ENCODE results near the gene SF1. TPM values are rescaled to one million over a fixed set of nuclear protein-coding genes. Genes with fewer than 3 reads are reported as not detected.

The SF1 gene
- total and polyA plus RNA-seq, 9 of the 15 experiments (the other 6 are each of a cell fraction or from before 2014, with no cell fraction given): 13.1 to 334 (median 111) TPM

- no peak overlapping the region for H3K9ac ChIP-seq (ENCODE audit: insufficient read depth in 1 of 2, low read depth in 2 of 2, low read length in 2 of 2)
- H3K27me3 ChIP-seq (ENCODE audit: control insufficient read depth in 2 of 2, insufficient read depth in 2 of 2, low read length in 2 of 2): peaks cover 37 to 68% of the 10 kb centered on the region in 2 experiments
- BruUV-seq (replicated peaks): no TSS peak
- ChIA-PET POLR2A (interaction anchor here (0.5 kb wide), 1 partner anchor 112 kb away, joined by 3 read pairs; no protein-coding TSS in a partner anchor), CTCF (ENCODE audit: low intra/inter-chr PET ratio) (no interaction called here)
- no peaks in the 10 kb centered on the region for H3K9me3 ChIP-seq (replicated peaks; ENCODE audit: control insufficient read depth, insufficient read depth, low read depth, low read length)
- ATAC-seq (no peak), FAIRE-seq (no peak), DNase-seq (ENCODE audit: extremely low read depth in 1 of 4, low spot score in 3 of 4) (no peak)
- no peaks in the 10 kb centered on the region for H3K79me2 ChIP-seq (ENCODE audit: control insufficient read depth, insufficient read depth, low read length)
- H4K20me1 ChIP-seq (replicated peaks; ENCODE audit: control insufficient read depth, insufficient read depth, low read length): peaks cover 29% of the 10 kb centered on the region
- no peaks in the 10 kb centered on the region for H3K9me1 ChIP-seq (ENCODE audit: control insufficient read depth, insufficient read depth, low read length)
- WGBS (ENCODE audit: insufficient coverage, low coverage, missing lambda C conversion rate): 1% methylated on average over 14 of the region's 15 CpGs
- TF ChIP-seq CTBP1 (IDR thresholded peaks at IDR 0.05; ENCODE audit: borderline replicate concordance): no peak
- no peak for TF ChIP-seq PHB (CRISPR knock-in tag; IDR thresholded peaks at IDR 0.05)
- TF ChIP-seq MTA2 (IDR thresholded peaks at IDR 0.05; ENCODE audit: low read depth): no peak
- no peak for TF ChIP-seq CC2D1A (IDR thresholded peaks at IDR 0.05)
- no peak for TF ChIP-seq TAF1 (IDR thresholded peaks at IDR 0.05; ENCODE audit: control insufficient read depth, extremely low read depth, insufficient read depth, low read length, severe bottlenecking)
- no peak for TF ChIP-seq SMAD2 (IDR thresholded peaks at IDR 0.05; ENCODE audit: low read depth, low read length)
- TF ChIP-seq ZFPM2 (CRISPR knock-in tag; IDR thresholded peaks at IDR 0.05): no peak
- TF ChIP-seq NEUROD1 (IDR thresholded peaks at IDR 0.05; ENCODE audit: borderline replicate concordance, low read depth, low read length, partially characterized antibody): no peak
- TF ChIP-seq HIVEP1 (CRISPR knock-in tag; IDR thresholded peaks at IDR 0.05): no peak
- TF ChIP-seq ETV6 (IDR thresholded peaks at IDR 0.05; ENCODE audit: borderline replicate concordance in 1 of 2, low read depth in 2 of 2, low read length in 1 of 2): no peak
- TF ChIP-seq ETV6 (CRISPR knock-in tag; IDR thresholded peaks at IDR 0.05; ENCODE audit: borderline replicate concordance): no peak
- TF ChIP-seq JUNB (CRISPR knock-in tag; conservative IDR thresholded peaks at IDR 0.05): no peak
- TF ChIP-seq GATA2 (CRISPR knock-in tag; IDR thresholded peaks at IDR 0.05): no peak
- TF ChIP-seq ZNF707 (CRISPR knock-in tag; conservative IDR thresholded peaks at IDR 0.05): no peak
- no peak for TF ChIP-seq TCF3 (CRISPR knock-in tag; IDR thresholded peaks at IDR 0.05)
- no peak for TF ChIP-seq NRF1 (conservative IDR thresholded peaks at IDR 0.05 in 1 of 2, IDR thresholded peaks at IDR 0.05 in 1 of 2)
- TF ChIP-seq DPF2 (IDR thresholded peaks at IDR 0.05): no peak
- no peak for TF ChIP-seq SMARCA5 (IDR thresholded peaks at IDR 0.05)
- TF ChIP-seq WHSC1 (IDR thresholded peaks at IDR 0.05; ENCODE audit: low read length): no peak
- peaks cover 0 to 21% of the 10 kb centered on the region in 2 experiments; a peak in 2 of 5 replicates for H3K4me1 ChIP-seq (replicated peaks in 1 of 2; ENCODE audit: control insufficient read depth in 2 of 2, insufficient read depth in 2 of 2, low read length in 2 of 2)
- H3K4me3 ChIP-seq: no peak overlapping the region
- no peak overlapping the region for H3K27ac ChIP-seq (ENCODE audit: extremely low read depth, low read depth, low read length)
- H3K36me3 ChIP-seq (ENCODE audit: control insufficient read depth, insufficient read depth, low read length): no peaks in the 10 kb centered on the region
- intact Hi-C loops (cut with micrococcal nuclease): no loop called here
- H2AFZ ChIP-seq (ENCODE audit: low read depth, low read length): no peak overlapping the region
- no peak overlapping the region for H3K4me2 ChIP-seq (ENCODE audit: insufficient read depth, low read length)
- in situ Hi-C loops (cut with MboI): no loop called here
Observed at GRCh38 chr11:64718084-64718779, 60.1 kb downstream of the SF1 start.

All from K562 (cell line).